Upper lobe of left lung (tissue), 4 donors: Measurements from ENCODE around the gene TYMS.

ENCODE experiments used
- EP300 ChIP-seq, 4 donors: sonication (generic); formaldehyde crosslinking; IDR thresholded peaks; one replicate each; pipeline ENCODE4 v1.5.1; 2017; ENCODE audit warnings: antibody characterized with exemption in 4 of 4, control low read depth in 2 of 4
- POLR2A ChIP-seq, 4 donors: fragments of 450-650 bp; IDR thresholded peaks; one replicate each; pipeline ENCODE4 v1.5.1; 2016 to 2017; ENCODE audit warnings: antibody characterized with exemption in 4 of 4, mild to moderate bottlenecking in 2 of 4
- POLR2AphosphoS5 ChIP-seq, 2 donors: sonication (generic); formaldehyde crosslinking; IDR thresholded peaks; one replicate each; pipeline ENCODE4 v1.5.1; 2017; ENCODE audit warnings: antibody characterized with exemption in 2 of 2
- TF ChIP-seq, protein P1 (sequence below), 6 experiments: fragments of 450-650 bp in 4 of 6; fragments of 200-600 bp in 2 of 6; sonication (generic) in 2 of 6; IDR thresholded peaks; one replicate each; pipeline ENCODE4 v1.5.1; 2016 to 2019; ENCODE audit warnings: antibody characterized with exemption in 6 of 6

DNA sequence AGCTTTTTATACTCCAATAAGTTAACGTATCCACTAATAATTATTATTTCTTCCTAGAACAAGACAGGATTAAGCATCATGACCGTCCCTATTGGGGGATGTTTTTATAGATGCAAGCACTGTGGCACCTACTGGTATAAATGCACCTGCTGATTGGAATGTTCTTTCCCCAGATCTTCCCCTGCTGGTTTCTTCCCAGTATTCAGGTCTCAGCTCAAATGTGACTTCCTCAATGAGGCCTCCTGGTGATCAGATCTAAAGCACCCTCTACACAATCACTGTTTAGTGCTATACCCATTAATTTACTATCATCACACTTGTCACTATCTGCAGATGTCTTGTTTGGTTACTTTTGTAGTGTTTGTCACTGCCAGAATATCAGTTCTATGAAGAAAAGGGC, 3.9 kb upstream of the TYMS start:
- no peak for TF ChIP-seq POLR2A (IDR thresholded peaks at IDR 0.05)
- TF ChIP-seq POLR2AphosphoS5 (IDR thresholded peaks at IDR 0.05) = no peak
- TF ChIP-seq, protein P1, sequence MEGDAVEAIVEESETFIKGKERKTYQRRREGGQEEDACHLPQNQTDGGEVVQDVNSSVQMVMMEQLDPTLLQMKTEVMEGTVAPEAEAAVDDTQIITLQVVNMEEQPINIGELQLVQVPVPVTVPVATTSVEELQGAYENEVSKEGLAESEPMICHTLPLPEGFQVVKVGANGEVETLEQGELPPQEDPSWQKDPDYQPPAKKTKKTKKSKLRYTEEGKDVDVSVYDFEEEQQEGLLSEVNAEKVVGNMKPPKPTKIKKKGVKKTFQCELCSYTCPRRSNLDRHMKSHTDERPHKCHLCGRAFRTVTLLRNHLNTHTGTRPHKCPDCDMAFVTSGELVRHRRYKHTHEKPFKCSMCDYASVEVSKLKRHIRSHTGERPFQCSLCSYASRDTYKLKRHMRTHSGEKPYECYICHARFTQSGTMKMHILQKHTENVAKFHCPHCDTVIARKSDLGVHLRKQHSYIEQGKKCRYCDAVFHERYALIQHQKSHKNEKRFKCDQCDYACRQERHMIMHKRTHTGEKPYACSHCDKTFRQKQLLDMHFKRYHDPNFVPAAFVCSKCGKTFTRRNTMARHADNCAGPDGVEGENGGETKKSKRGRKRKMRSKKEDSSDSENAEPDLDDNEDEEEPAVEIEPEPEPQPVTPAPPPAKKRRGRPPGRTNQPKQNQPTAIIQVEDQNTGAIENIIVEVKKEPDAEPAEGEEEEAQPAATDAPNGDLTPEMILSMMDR (IDR thresholded peaks at IDR 0.05) = no peak
- TF ChIP-seq EP300 (IDR thresholded peaks at IDR 0.05) = no peak
